ENCODE data around the gene EBF3.

The EBF3 gene

DNA sequence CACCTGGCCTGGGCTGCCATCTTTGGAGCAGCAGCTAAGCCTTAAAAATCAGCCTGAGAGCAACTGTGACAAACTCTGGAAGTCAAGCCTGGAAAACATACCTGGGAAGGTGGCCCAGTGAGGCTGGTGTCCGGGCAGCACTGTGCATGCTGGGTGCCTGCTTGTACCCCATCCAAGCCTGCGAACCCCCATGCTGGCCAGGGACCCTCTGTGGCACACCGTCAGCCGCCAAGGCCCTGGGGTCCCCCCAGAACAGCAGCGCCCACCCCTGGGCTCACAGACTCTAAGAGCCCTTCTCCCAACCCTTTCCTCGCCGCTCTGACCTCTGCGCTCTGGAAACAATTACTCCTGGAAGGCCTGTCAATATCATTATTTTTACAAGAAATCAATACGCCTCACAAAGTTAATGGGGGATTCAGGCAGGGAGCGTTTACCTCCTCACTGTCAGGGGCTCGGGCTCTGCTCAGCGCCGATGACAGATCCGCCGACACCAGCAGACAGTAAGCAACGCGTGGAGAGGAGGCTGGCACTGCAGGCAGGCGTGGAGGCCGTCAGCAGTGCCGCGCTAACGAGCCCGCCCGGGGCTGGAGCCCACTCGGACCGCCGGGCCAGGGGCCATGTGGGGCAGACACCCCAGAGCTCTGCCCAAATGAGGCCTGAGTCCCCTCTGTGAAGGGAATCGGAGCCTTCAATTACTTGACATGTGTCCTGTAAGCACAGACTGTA, 54.4 kb downstream of the EBF3 start:
- no peak for DNase-seq

DNA sequence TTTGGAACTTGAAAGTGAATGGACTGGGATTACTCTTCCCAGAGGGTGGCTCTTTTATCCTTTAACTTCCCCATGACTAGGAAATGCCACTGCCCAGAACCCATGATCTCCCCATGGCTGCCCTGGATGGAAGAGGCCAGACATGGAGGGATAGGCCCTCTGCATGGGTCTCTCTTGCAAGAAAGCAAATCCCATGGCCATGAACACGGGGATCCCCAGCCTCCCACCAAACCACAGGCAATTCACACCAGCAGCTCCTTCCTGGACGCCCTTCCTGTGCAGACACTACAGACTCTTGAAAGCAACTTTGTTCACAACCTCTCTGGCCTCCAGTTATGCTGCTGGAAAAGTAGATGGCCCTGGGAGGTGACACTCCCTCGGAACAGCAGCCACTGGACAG, 55.0 kb downstream of the EBF3 start:
- DNase-seq = no peak

DNA sequence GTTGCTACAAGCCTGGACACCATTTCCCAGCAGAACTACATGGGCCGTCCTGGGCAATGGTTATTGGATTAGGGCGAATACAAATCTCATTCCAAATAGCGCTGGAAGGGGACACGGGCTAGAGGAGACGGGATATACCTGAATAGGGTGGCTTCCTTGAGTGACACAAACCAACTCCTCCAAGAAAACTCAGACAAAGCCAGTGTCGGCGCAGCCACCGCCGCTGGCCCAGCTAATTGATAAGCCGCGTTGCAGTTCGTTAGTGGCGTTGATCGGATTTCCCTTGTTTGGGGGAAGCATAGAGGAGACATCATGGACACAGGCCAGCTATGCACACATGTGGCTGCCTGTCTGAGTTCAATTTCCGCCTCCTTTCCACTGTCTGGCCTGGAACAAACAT, 55.7 kb downstream of the EBF3 start:
- no peak for DNase-seq

DNA sequence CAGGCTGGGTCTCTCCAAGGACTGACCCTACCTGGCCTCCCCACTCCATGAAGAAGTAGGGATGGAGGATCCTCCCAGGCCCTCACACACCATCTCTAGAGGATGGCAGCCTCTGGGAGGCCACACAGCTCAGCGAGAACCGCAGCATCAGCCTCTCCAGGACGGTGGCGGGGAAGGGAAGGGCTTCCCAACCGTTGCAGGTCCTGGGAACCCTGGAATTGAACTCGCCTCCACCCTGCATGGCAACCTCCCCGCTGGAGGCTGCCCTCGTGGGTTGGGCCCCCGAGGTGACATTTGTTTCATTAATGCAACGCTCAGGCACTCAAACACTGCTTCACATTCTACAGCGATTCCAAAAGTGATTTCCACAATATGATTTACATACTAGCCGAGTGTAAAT, 58.5 kb downstream of the EBF3 start:
- DNase-seq = no peak

DNA sequence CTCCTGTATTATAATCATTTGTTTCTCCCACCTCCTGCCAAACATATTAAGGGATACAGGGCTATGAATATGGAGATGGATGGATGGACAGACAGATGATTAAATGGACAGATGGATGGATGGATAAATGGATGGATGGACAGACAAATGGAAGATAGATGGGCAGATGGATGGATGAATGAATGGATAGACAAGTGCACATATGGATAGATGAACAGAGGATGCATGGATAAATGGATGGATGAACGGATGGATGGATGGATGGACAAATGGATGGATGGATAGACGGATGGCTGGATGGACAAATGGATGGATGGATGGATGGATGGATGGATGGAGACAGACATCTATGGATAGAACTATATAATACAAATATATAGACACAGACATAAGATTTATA, 59.8 kb downstream of the EBF3 start:
- no peak for DNase-seq

DNA sequence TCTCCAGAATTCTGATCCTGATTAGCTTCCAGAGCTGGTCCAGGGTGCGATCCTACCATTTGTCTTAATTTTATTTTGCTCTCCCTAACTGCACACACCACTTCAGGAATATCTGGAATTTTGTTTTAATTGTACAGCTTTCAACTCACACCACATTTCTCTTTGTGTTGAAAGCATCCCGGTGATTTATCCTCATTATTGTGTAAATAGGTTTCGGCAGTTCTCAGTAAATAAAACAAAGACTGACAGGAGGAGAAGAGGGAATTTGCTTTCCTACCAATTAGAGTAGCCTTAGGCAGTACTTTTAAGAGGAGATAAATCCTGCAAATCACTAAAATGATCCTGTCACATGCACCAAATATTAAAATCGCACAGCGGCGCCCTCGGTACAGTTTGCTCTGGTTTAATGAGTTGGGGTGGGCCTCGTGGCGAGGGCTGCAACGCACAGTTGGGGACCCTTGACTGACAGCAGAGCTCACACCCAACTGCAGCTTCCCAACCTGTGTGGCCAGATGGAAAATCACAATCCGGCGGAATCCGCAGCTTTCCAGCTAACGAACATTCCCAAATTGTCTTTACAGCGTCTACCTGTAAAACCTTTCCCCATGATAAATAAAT, 62.6 kb downstream of the EBF3 start:
- no peak for DNase-seq

DNA sequence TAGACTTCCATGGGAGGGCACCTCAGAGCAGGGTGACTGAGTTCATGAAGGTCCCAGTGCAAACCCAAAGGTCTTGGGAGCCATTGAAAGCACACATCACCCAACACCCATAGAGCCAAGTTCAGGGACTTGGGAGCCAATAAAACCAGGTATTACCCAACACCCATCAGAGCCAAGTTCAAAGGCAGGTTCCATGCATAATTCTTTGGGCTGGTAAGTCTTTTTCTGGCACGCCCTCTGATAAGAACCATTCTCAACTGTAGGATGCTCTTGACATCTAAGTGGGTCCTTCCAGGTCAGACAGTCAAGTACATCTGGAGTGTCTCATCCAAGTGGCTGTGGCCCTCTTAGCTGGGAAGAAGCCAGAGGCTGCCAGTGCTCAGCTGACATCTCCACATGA, 63.2 kb downstream of the EBF3 start:
- no peak for DNase-seq

DNA sequence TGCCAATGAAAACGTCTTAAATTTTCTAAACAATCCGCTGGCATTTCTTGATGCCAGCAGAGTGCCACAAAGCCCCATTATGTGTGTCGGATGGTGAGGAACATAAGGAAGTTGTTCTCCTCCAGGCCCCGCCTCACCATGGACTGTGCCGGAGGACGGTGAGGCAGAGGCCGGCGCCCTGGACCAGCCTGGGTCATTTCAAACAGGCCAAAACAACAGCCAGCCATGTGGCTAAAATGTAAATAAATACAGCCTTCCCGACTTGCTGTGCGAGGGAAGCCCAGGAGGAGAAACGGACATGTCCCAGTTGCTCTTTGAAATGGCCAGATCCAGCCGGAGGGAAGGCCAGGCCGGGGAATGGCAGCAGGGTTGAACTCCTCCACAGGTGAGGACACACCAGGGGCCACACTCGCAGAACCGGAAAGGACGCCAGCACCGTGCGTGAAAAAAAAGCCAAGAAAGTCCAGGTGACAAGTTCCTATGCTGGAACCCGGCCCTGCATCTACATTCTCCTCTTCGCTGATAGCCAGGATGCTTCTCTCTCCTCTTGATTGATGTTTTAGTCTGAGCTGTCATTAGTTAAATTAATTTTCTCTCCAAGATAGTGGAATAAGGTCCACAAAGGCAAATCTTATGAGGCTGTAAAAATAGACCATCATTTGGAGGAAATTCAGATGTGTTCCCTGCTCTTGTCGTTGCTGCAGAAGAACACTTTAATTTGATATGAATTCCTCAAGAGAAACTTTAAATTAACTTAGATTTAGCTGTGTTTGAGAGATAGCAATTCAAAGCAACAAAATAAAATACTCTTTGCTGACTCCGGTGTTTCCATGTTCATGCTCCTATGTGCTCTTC, 64.6 kb downstream of the EBF3 start:
- no peak for DNase-seq

DNA sequence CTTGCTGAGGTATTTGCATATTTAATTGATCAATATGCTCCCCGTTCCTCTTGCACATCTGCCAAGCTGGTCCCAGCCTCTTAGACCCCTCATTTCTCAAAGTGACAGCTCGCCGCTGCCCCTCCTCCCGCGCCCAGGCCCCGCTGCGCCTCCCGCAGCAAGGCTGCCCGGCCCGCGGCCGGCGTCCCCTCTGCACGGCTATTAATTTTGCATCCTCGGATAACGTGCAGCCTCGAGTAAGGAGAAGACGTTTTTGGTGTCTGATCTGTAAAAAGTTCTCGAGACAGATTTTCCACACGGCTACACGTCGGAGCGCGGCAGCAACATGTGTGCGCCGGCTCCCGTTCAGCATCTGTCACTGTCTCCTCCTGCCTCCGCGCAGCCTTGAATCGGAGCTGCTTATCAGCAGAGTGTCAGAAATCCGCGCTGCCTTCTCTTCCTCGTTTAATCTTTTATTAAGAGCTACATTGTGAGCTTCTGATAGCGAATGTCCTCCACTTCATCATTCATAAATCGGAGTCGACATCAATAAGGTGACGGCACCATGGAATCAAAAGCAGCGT, 65.3 kb downstream of the EBF3 start:
- no peak for DNase-seq

DNA sequence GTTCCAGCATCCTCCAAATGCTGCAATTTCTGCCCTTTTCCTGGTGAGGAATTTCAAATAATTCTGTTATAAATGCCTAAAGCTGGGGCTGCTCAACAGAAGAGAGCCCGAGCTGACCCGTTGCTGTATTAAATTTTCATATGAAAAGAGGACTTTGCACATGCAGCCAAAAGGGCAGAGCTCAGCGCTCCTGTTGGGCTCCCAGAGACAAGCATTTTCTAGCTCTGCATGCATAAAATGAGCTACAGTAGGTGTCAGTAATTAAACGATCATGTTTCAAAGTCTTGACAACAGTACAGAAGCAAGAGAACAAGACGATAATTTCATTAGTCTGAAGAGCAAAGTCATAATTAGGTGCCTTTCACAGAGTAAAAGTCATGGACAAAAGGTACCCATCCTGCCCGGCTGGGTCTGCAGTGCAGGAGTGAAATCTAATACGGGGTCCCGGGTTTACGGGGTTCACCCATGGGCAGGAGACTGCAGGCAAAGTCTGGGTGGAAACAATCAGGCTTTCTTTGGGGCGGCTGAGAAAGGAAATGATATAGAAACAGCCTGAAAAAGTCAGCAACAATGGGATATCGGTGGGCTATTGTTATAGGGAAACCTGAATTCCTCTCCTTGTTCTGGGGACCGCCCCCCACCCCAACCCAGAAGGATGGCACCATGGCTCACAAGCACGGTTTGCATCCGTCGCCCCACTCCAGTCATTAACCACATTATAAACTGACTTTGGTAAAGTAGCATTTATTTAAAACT, 66.0 kb downstream of the EBF3 start:
- no peak for DNase-seq

DNA sequence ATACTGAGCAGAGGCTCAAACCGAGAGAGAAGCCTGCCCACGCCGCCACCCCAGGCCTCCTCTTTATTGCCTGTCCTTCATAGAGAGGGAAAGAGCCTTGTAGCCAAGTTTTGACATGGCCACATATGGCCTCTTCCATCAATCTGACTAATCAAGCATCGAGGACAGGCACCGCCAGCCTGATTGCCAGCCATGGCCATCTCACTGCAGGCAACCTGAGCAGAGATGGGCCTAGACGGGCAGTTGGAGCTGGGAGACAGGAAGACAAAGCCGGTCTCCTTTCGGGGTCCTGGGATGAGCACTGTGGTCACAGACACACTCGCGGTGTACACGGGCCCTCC, 67.2 kb downstream of the EBF3 start:
- no peak for DNase-seq

DNA sequence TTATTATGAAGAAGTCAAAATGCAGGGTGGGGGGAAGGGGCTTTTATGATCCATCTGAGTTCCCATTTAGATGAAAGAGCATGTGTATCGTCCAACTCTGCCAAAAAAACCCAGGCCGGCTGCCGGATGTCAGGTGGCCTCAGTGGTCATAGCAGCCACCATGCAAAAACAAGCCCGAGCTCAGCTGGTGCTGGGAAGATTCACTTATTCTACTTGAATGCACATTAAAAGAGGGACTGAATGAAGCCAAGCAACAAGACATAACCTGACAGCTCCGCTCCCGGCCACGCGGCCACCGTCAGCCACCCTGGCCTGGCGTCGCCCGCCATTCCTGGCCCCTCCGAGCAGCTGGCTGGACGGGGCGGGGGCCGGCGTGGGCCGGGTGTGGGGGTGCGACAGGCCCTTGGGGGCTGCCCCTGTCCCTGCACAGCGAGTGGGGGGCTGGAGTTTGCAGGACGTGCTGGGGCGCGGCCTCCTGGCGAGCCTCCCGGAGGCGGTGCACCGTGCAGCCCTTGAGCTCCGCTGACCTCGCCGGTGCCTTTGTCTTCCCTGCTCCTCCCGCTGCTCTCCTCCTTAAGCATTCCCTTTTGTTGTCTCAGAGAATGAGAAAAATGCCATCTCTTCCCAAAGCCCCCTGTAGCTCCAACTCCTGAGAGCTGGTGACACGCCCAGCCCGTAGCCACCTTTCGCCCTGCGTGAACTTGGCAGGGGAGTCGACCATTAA, 67.8 kb downstream of the EBF3 start:
- DNase-seq = no peak

DNA sequence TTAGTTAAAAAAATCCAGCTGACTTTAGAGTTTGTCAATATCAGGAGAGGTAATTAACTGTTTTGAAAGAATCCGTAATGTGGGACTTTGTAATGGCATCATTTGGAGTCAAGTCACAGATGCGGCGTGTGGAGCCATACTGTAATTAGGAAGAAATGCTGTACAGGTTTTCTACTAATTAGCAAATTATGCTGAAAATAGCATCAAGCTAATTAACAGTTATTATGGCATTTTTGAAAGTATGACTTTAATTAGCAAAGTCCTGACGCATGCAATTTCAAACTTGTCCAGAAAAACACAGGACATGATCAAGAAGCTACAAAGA, 68.3 kb downstream of the EBF3 start:
- DNase-seq = no peak

DNA sequence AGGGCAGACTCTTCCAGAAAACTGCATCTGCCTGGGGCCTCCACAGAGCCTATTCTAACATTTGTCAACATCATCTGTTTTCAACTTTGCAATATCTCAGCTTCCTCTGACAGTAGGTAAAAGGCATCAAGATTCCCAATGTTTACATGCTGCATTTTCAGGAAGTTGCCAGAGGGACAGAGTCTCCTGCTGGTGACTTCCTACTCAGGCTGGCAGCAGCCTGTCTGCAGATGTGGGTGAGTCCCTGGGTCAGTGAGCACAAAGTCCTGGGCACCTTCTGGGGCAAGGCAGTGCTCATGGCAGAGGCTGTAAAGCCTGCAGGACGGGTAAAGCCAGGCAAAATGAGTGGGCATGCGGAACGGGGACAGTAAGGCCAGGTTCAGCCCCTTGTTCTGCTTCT, 69.4 kb downstream of the EBF3 start:
- no peak for DNase-seq

DNA sequence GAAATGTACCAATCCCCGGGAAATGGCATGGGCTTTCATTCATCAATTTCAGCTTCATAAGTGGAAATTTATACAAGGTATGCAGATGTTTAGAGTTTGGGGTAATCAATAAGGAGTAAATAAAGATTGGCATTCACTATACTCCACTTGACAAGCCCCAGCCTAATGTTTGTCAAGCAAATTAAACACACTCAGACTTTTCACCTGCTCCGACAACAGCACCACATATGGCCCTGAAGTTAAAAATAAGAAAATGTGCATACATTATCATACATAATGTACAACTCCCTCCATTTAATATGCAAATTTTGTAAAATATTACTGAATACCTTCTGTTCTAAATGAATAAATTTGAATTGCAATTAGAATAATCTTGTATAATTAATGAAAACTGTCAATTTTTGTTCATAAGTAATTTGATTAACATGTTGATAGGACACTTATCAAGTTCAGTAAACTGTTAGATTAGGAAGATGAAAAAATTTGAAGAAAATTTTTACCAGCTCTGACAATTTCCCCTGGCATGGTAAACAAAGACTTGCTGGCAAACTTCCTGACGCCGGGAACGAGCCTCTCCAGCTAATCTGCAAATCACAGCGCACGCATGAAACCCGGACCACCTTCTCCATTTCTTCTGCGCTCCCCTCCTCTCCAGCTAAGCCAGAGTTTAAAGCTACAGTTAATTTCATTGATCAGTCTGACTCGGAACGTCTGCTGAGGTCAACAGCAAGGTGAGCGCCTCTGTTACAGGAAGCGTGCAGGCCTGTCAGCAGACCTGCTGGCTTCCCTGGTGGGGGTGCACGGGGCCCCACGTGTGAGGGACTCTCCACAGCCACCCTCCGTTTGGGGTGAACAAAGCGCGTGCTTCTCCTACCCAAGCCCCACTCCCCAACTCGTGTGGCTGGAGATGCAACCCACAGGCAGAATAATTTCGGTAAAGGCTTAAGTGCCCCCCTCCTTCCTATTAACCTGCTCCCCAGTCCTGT, 70.7 kb downstream of the EBF3 start:
- DNase-seq = no peak

DNA sequence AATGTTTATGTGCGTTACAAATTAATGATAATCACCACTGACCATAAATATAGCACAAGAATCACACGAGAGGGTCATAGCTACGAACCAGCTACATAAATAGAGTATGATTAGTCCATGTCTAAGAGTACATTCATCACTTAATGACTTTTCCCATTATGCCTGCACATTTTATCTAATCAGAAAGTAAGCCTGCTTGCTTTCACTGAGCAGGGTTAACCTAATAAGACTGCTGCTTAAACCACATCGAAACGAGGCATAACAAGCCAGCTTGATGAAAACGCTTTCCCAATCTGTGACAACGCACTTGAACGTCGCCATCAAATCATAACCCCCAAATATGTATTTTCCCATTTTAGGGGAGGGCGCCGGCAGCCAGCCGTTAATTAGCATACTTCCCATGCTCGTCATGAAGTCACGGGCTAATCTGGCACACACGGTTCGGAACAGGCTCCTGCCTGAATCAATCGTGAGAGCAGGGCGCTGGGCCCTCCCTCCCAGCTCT, 71.5 kb downstream of the EBF3 start:
- DNase-seq = no peak

DNA sequence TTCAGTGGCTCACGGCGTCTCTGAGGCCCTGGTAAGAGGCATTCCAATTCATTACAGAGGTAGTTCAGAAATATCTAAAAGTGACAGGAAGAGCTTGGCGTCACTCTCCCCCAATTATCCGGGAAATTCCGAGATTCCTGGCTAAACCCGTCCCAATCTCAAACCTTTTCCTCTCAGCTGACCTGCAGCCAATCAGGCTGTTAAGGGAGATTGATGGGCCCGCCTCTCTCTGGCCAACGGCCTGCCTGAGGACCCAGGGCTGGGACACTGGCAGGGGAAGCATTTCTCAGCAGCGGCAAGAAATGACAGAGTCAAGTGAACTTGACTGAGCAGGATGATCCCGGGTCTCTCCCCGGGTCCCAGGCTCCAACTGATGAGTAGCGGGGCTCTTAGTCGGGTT, 72.3 kb downstream of the EBF3 start:
- no peak for DNase-seq

DNA sequence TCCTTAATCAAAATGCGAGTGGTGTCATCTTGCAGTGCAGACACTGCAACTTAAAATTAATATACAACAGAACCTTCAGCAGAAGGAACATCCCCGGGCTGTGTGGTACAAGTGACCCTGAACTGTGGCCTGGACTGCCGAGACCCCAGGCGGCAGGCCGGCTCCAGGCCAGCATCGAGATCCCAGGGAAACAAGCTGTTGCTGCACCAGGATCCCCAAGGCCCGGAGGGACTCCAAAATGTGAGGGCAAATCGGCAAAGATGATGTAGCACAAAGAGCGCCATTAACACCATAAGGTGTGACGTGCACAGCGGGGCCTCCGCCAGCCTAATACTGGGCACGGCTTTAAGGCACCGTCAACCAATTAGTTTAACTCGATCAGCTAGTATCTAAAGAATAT, 73.9 kb downstream of the EBF3 start:
- no peak for DNase-seq

DNA sequence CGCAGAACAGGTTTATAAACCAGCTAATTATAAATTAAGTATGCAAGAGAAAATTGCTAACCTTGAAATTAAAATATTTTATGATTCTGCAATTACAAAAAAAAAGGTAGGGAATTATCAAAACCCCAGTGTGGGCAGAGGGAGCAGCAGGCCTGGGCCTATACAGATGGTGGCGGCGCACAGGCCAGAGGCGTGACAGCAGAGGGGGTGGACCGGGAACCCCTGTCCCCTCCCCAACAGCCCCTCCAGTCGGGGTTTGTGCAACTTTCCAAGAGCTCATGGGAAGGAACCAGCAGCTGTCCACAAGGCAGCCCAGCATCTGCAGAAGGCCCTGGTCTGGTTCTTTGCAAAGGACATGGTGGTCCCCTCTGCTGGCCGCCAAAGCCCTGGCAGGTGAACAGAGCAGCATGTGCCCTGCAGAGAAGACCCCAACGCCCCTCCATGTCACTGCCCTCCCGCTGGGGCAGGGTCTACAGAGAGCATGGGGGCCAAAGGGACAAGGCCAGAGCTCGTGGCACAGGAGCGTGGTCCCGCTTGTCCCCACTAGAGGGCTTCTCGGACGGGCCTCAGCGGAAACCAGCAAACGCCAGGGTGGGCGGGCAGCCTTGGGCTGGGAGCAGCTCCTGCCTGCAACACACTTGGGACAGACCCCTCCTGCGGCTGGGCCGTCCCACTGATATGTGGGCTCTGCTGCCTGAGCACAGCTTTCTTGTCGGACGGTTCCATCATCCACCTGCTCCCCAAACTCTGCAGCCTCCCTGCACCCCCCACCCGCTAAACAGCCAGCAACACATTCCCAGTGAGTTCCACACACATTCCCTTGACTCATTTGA, 75.1 kb downstream of the EBF3 start:
- DNase-seq = peak; percentile 48
